ENCODE measurements around the gene OSBPL8.
"Not testable (repeated sequence)": the region's sequence is repeated elsewhere in the genome, so short reads cannot be mapped to it uniquely, and the experiment has no call there.

The OSBPL8 gene

DNA sequence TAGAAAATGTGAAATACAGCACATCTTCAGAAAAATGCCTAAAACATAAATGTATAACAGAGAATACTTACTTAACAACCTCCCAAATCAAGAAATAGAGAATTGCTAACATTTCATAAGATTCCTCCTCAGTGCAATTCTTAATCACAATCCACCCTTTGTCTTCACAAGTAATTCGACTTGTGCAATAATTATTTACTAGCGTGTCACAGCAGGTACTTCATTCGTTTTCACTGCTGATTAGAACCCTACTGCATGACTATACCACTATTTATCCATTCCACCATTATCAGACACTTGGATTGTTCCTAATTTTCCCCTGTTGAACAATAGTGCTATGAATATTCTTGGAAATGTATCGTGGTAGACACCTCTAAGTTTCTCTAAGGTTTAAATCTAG lies 146.4 kb downstream of the OSBPL8 start:
- no peak for DNase-seq

DNA sequence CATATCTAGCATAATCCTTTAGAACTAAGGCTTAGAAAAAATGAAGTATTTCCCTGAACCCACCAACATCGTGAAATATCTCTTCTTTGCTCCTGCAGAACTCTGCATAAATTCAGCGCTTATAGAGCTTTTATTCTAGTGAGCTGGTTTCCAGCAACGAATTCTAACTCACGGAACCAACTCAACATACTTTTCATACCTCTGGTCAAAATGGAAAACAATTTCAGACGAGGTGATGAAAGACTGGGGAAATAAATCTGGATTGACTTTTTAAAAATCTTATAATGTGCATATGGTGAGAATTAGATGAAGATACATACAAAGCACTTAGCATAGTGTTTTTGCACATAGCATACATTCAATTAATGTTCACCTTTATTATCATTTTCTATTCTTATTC lies 148.8 kb downstream of the OSBPL8 start:
- peak; percentile 55 for DNase-seq

DNA sequence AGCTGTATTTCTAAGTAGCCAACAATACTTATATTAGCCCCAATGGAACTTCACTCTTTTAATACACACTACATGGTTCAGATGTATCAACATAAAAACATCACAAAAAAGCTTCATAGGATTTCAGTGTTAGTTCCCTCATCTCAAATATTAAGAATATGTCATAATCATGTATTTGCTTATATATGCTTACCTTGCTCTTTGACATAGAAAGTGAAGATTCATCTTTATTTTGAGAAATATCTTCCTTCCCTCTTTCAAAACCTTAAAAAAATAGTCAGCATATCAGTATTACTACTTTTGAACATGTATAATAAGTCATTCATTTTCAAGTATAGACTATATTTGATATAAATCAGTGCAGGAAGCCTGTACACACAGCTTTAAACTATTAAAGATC lies 149.2 kb downstream of the OSBPL8 start:
- no peak for DNase-seq

DNA sequence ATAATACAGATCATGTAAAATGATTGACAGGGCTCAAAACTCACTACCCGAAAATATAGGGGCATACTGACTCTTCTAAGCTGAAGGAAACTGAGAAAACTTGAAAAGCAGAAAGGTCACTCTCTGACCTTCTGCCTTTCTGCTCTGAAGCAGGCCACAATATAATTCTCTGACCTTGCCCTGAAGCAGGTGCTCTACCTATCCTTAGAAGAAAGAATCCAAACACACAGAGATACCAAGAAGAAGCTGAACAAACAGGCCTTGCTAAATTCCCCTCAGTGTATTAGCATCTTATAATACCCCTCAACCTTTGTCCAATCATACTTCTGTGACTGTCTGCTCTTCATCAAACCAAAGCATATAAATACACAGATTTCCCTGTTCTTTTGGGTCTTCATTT lies 150.5 kb downstream of the OSBPL8 start:
- no peak for DNase-seq

DNA sequence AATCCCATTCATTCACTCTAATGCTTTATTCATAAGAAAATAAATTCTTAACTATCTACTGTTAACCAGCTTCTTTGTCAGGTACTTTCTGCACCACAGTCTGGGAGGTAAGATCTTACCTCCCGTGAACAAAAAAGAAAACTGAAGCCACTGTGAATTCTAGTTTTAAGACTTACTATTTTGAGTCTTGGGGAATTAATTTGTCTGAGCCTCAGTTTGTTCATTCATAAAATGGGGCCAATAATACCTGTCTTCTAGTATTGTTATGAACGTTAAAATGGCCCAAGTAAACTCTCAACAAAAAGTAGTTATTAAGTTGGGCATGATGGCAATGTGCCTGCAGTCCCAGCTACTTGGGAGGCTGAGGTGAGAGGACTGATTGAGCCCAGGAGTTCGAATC lies 151.9 kb downstream of the OSBPL8 start:
- DNase-seq = no peak

- DNase-seq = no peak
These were observed 157.3 kb downstream of the OSBPL8 start for GRCh38 chr12:76402259-76402658.

DNA sequence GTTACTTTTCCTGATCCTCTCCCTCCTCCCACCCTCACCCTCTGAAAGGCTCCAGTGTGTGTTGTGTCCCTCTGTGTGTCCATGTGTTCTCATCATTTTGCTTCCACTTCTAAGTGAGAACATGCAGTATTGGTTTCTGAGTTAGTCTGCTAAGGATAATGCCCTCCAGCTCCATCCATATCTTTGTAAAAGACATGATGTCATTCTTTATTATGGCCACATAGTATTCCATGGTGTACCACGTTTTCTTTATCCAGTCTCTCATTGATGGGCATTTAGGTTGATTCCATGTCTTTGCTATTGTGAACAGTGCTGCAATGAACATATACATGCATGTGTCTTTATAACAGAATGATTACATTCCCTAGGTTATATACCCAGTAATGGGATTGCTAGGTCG lies 159.4 kb downstream of the OSBPL8 start:
- DNase-seq = no peak

DNA sequence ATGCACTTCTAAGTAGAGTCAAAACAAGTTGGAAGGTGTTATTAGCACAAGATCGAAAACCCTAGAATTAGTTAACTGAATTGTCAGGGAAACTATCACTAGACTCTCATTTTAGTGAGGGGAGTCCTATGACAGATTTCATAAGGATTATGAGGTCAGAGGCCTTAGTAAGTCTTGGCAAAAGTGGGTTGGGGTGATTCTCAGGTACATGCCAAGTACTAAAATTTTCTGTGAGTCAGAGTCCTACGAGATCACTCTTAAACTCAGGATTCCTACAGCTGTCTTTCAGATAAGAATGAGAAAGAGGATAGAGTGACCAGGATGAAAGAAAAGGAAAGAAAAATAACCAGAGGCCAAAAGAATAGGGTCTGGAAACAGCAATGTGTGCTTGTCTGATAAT lies 160.5 kb downstream of the OSBPL8 start:
- DNase-seq = no peak

DNA sequence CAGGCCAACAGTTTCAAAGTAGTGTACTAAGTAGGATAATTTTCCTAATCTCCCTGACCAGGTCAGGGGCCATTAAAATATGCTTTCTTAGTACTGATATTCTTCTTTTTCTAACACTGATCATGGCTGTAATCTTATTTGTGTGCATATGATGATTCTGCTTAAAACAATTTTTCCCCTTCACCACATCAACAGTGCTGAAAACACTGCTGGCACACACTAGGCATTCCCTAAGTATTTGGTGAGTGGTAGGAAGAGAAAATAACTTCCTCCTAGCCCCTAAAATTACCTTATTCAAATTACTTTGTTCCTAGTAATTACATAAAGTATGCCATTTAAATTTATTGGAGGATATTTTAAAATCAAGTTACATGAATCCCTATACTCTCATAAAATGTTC lies 161.5 kb downstream of the OSBPL8 start:
- DNase-seq = no peak

- DNase-seq = no peak
These were observed 168.1 kb downstream of the OSBPL8 start for GRCh38 chr12:76391461-76391860.

DNA sequence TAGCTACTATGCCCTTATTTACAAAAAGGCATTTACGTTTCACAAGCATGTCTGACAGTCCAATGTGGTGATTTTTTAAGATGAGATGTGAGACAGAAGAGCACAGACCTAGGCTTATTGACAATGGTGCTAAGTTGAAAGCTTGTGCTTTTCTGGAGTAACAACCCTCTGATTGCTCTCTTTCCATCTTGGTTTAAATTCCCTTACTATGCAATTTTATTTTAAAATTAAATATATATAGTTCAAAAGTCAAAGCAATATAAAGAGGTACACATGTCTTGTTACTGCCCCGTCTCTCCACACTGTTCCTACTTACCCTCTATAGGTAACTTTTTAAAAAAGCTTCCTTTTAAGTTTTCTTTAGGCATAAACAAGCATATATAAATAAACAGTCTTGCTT lies 172.0 kb downstream of the OSBPL8 start:
- no peak for DNase-seq

GRCh38 chr12:76384560-76384959 lies 175.0 kb downstream of the OSBPL8 start:
- no peak for DNase-seq

DNA sequence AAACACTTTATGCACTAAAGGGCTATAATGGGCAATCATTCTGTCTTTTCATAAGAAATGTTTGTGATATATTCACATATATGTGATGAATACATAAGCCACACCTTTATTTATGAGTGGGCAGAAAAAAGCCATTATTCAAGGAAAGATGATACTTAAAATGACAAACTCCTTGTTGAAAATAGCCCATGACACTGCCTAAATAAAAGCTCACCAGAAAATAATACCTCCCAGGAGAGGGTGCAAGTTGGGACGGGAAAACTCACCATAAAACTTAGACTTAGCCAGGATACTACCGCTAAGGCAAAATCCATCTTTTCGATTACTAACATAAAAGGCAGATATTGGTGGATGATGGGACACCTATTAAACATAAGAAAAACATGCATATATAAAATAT lies 175.6 kb downstream of the OSBPL8 start:
- no peak for DNase-seq

DNA sequence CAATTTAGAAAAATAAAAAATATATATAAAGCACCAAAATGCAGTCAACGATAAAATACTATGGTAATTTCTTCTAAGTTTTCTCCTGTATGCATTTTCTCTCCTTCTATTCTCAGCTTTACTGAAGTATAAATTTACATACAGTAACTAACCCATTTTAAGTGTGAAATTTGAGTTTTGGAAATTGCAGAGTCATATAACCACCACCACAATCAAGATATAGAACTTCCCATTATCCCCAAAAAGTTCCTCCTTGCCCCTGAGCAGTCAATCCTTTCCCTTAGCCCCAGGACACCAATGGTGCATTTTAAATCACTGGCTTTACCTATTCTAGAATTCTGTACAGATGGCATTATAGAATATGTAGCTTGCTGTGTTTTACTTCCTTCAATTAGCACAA lies 180.3 kb downstream of the OSBPL8 start:
- DNase-seq = no peak

DNA sequence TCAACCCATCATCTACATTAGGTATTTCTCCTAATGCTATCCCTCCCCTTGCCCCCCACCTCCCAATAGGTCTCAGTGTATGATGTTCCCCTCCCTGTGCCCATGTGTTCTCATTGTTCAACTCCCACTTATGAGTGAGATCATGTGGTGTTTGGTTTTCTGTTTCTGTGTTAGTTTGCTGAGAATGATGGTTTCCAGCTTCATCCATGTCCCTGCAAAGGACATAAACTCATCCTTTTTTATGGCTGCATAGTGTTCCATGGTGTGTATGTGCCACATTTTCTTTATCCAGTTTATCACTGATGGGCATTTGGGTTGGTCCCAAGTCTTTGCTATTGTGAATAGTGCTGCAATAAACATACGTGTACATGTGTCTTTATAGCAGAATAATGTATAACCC lies 182.7 kb downstream of the OSBPL8 start:
- not testable (repeated sequence) for DNase-seq

DNA sequence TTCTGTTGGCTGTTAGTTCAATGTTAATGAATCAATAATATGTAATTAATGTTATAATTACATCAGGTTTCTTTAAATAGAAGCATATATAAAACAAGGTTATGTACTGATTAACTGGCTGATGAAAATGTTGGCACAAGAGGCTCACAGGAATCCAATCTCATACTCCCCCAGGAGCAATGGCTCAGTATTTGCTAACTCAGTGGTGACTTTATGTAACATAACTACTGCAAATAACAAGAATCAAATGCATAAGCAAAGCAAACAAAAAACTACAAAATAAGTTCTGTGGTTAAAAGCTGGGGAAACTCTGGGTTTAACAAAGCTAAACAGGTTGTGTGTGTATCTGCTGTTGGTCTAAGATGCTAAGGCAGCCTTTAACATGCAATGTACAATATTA lies 183.6 kb downstream of the OSBPL8 start:
- DNase-seq = peak; percentile 6

GRCh38 chr12:76375470-76375869 lies 184.1 kb downstream of the OSBPL8 start:
- DNase-seq = no peak

GRCh38 chr12:76374386-76375020 lies 185.1 kb downstream of the OSBPL8 start:
- peak; percentile 41 for DNase-seq

DNA sequence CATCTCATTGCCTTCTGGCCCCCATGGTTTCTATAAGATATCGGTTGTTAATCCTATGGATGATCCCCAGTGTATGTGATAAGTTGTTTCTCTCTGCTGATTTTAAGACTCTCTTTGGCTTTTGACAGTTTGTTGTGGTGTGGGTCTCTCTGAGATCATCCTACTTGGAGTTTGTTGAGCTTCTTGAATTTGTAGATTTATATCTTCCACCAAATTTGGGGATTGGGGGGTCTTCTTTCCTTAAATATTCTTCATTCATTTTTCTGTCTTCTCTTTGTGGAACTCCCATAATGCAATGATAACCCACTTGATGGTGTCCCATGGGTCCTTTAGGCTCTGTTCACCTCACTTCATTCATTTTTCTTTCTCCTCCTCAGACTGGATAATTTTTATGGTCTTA lies 191.3 kb downstream of the OSBPL8 start:
- no peak for DNase-seq

DNA sequence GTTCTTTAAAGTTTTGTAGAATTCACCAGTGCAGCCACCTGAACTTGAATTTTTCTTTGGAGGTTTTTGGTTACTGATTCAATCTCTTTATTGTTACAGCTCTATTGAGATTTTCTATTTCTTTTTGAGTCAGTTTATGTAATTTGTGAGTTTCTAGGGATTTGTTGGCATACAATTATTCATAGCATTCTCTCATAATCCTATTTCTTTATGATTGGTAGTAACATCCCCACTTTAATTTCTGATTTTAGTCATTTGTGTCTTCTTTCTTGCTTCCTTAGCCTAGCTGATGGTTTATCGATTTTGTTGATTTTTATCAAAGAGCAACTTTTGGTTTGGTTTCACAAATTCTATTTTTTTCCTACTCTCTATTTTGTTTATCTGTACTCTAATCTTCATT lies 193.4 kb downstream of the OSBPL8 start:
- DNase-seq = no peak

- DNase-seq = not testable (repeated sequence)
These were observed 195.4 kb downstream of the OSBPL8 start for GRCh38 chr12:76364131-76364530.

GRCh38 chr12:76360316-76360715 lies 199.3 kb downstream of the OSBPL8 start:
- no peak for DNase-seq

GRCh38 chr12:76356071-76356470 lies 203.5 kb downstream of the OSBPL8 start:
- DNase-seq = no peak

DNA sequence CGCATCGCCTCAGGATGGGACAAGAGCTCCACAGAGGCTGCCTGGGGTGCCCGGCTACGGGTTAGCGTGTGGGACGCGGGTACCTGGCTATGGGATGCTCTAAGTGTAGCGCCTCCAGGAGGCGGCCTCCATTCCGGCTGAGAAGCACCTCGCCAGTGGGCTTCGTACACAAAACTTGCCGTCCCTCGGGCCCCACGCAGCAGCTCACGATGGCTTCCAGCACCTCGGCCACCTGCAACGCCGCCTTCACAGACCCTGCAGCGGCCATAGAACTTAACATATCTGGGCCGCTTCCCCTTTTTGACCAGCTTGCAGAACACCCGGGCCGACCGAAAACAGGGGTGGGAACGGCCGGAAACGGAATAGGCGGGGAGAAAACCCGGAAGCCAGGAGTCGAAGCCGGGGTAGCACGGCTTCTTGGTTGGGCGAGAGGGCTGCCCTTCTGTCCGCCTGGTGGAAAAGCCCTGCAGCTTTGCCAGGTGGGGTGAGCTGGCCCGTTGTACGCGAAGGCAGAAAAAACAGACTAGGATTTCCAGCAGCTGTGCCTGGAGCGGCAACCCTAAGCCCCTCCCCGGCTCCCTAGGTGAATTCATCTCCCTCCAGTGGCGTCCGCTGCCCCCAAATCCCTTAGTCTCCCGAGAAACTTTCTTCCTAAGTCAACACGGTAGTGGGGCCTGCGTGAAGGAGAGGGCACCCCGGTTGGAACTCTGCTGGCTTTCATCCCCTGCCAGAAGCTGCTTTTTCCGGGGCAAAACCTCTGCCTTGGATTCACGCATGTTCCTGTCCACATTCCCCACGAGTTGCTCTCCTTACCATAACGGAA lies 211.3 kb downstream of the OSBPL8 start, which contains the start of gene BBS10:
Gene BBS10 (minus strand): TSS at position 337 of the 823 bp plus-strand sequence. CDS start 57 bp downstream, at position 280.
- peak; percentile 90 for DNase-seq
